Prostate gland (tissue), 2 donors: ENCODE data around the gene MTAP.

Source experiments
- CTCF ChIP-seq, 4 experiments: fragments of 200-600 bp in 2 of 4; fragments of 450-650 bp in 2 of 4; sonication (generic) in 2 of 4; IDR thresholded peaks; 1 replicate in 3 of 4; 2 replicates in 1 of 4; pipeline ENCODE4 v1.5.1; 2016 to 2019; ENCODE audit warnings: antibody characterized with exemption in 4 of 4, mild to moderate bottlenecking in 2 of 4, moderate library complexity in 2 of 4
- POLR2AphosphoS5 ChIP-seq: sonication (generic); formaldehyde crosslinking; IDR thresholded peaks from one replicate; pipeline ENCODE4 v1.6.1; 2017; ENCODE audit warnings: antibody characterized with exemption

- TF ChIP-seq POLR2AphosphoS5 (no peak), CTCF (IDR thresholded peaks at IDR 0.05) (no peak)
Measured at GRCh38 chr9:21974343-21974721, 171.9 kb downstream of the MTAP start.
